ENCODE measurements around the gene ACADS. TPM values are rescaled to one million over a fixed set of nuclear protein-coding genes. Genes with fewer than 3 reads are reported as not detected.

Gene ACADS
- total RNA-seq, 1 donor: 10.5 TPM

DNA sequence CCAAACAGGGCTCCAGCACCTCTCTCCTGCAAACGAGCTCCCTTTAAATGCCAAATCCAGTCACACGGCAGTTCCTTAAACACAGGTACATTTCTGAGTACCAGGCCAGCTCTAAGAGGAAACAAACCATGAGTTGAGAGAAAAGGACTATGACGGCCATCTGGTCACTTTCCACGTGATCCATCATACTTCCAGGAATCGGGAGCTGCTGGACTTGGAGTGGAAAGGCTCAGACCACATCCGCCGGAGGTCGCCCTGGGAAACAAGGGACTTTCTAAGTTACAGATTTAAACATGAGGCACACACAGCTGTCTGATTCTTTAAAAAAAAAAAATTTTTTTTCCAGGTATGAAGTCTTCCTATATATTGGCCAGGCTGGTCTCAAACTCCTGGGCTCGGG lies 39.2 kb downstream of the ACADS start:
- H3K27ac ChIP-seq (ENCODE audit: low read depth, low read length): no peak overlapping the region
- H3K4me2 ChIP-seq (ENCODE audit: insufficient read depth, low read length): no peak overlapping the region
- H3K79me2 ChIP-seq (ENCODE audit: insufficient read depth, low read length): no peaks in the 10 kb centered on the region
- H3K9me3 ChIP-seq (ENCODE audit: low read depth, low read length): no peaks in the 10 kb centered on the region
- H2AFZ ChIP-seq (ENCODE audit: low read length): no peak overlapping the region
- no peak overlapping the region for H3K4me3 ChIP-seq (ENCODE audit: insufficient read depth, low read length)
- no peaks in the 10 kb centered on the region for H3K4me1 ChIP-seq (ENCODE audit: insufficient read depth, low read length)
- DNase-seq (ENCODE audit: insufficient read length, low spot score, missing footprints): peak; percentile 36
- H4K20me1 ChIP-seq (ENCODE audit: insufficient read depth, low read length): no peaks in the 10 kb centered on the region
- H3K36me3 ChIP-seq (ENCODE audit: insufficient read depth, low read length): peaks cover 56% of the 10 kb centered on the region
- H3K27me3 ChIP-seq (ENCODE audit: insufficient read depth, low read length): no peaks in the 10 kb centered on the region
- TF ChIP-seq, protein P1, sequence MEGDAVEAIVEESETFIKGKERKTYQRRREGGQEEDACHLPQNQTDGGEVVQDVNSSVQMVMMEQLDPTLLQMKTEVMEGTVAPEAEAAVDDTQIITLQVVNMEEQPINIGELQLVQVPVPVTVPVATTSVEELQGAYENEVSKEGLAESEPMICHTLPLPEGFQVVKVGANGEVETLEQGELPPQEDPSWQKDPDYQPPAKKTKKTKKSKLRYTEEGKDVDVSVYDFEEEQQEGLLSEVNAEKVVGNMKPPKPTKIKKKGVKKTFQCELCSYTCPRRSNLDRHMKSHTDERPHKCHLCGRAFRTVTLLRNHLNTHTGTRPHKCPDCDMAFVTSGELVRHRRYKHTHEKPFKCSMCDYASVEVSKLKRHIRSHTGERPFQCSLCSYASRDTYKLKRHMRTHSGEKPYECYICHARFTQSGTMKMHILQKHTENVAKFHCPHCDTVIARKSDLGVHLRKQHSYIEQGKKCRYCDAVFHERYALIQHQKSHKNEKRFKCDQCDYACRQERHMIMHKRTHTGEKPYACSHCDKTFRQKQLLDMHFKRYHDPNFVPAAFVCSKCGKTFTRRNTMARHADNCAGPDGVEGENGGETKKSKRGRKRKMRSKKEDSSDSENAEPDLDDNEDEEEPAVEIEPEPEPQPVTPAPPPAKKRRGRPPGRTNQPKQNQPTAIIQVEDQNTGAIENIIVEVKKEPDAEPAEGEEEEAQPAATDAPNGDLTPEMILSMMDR (IDR thresholded peaks at IDR 0.05; ENCODE audit: extremely low read depth, low read depth, low read length): no peak

DNA sequence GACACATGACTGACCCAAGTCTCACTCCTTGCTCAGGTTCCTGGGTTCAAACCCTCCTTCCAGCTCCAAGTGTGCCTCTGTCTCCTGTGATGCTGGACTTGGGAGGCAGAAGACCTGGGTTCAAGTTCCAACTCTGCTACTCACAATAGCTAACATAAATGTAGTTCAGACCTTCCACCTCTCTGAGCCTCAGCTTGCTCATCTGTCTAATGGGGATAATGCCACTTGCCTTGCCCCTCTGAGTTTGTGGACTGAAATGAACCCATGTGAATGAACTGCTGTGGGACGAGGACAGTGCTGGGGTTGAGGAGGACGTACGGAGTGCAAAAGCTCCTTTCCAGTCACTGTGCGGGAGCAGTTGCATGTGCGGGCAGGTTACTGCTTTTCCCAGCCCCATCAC lies 40.9 kb downstream of the ACADS start:
- no peaks in the 10 kb centered on the region for H3K79me2 ChIP-seq (ENCODE audit: insufficient read depth, low read length)
- DNase-seq (ENCODE audit: insufficient read length, low spot score, missing footprints): no peak
- TF ChIP-seq, protein P1 (IDR thresholded peaks at IDR 0.05; ENCODE audit: extremely low read depth, low read depth, low read length): no peak
- H3K4me2 ChIP-seq (ENCODE audit: insufficient read depth, low read length): no peak overlapping the region
- H4K20me1 ChIP-seq (ENCODE audit: insufficient read depth, low read length): no peaks in the 10 kb centered on the region
- no peaks in the 10 kb centered on the region for H3K9me3 ChIP-seq (ENCODE audit: low read depth, low read length)
- H3K4me1 ChIP-seq (ENCODE audit: insufficient read depth, low read length): no peaks in the 10 kb centered on the region
- peaks cover 52% of the 10 kb centered on the region for H3K36me3 ChIP-seq (ENCODE audit: insufficient read depth, low read length)
- no peak overlapping the region for H2AFZ ChIP-seq (ENCODE audit: low read length)
- no peak overlapping the region for H3K27ac ChIP-seq (ENCODE audit: low read depth, low read length)
- H3K27me3 ChIP-seq (ENCODE audit: insufficient read depth, low read length): no peaks in the 10 kb centered on the region
- no peak overlapping the region for H3K4me3 ChIP-seq (ENCODE audit: insufficient read depth, low read length)

DNA sequence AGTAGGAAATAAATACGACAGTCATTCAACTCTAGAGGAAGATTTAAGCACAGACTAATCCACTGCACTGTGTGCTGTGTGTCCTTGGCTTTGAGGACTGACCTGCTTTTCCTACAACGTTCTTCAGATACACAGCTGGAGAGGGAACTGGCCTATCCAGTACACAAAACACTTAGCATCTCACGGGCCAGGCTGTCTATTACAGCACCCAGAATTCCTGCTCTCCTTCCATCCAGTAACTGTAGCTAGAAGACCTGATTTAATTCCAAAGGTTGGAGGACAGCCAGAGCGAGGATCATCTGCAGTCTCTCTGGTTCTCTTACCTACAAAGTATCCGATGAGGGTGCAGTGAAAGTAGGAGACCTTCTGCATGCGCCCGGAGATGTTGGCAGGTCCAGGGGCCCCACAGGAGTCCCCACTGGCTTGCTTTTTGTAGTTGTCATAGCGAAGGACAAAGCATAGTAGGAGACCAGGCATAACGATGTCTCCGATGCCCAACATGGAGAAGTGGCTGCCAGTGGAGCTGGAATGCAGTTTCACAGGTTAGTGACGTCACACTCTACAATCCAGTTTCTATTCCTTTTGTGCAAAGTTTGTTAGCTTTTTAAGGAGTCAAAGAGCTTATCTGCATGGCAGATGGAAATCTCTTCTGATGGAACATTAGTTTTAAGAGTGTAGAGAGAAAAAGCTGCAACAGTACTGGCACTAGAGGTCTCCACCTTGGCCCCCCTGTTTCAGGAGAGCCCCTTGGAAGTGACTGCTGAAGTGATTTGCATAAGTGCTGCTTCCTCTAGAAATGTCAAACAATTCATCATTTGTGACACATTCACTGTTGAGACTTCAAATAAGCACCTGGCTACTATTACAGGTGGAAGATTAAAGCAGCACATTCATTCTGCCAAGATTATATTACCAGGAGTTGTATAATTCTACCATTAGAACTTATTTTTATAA lies 41.7 kb downstream of the ACADS start:
- peak; percentile 29 for DNase-seq (ENCODE audit: insufficient read length, low spot score, missing footprints)
- TF ChIP-seq, protein P1 (IDR thresholded peaks at IDR 0.05; ENCODE audit: extremely low read depth, low read depth, low read length): no peak
- Histone ChIP-seq H3K79me2 (ENCODE audit: insufficient read depth, low read length) (no peaks in the 10 kb centered on the region), H4K20me1 (ENCODE audit: insufficient read depth, low read length) (no peaks in the 10 kb centered on the region), H3K27me3 (ENCODE audit: insufficient read depth, low read length) (no peaks in the 10 kb centered on the region), H3K36me3 (ENCODE audit: insufficient read depth, low read length) (peaks cover 53% of the 10 kb centered on the region), H3K4me1 (ENCODE audit: insufficient read depth, low read length) (no peaks in the 10 kb centered on the region), H3K9me3 (ENCODE audit: low read depth, low read length) (no peaks in the 10 kb centered on the region), H2AFZ (ENCODE audit: low read length) (no peak overlapping the region), H3K27ac (ENCODE audit: low read depth, low read length) (no peak overlapping the region), H3K4me2 (ENCODE audit: insufficient read depth, low read length) (no peak overlapping the region), H3K4me3 (ENCODE audit: insufficient read depth, low read length) (no peak overlapping the region)

DNA sequence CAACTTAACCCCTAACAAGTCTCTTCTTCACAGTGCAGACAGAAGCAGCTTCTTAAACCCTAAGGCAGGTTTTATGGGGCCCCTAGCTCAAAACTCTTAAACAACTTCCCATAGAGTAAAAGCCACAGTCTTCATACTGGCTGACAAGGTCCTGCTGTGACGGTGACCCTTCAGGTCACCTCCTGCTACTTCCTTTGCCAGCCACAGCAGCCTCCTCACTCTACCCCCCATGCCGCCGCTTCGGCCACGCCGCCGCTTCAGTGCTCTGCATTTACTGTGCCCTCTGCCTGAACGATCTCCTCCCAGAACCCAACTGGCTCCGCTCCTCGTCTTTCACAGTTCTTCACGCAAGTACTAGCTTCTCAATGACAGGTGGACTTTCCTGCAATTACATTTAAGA lies 45.5 kb downstream of the ACADS start:
- Histone ChIP-seq H3K79me2 (ENCODE audit: insufficient read depth, low read length) (no peaks in the 10 kb centered on the region), H3K36me3 (ENCODE audit: insufficient read depth, low read length) (peaks cover 30% of the 10 kb centered on the region), H3K4me2 (ENCODE audit: insufficient read depth, low read length) (no peak overlapping the region), H3K4me1 (ENCODE audit: insufficient read depth, low read length) (no peaks in the 10 kb centered on the region), H4K20me1 (ENCODE audit: insufficient read depth, low read length) (peaks cover 4% of the 10 kb centered on the region), H3K27me3 (ENCODE audit: insufficient read depth, low read length) (no peaks in the 10 kb centered on the region), H2AFZ (ENCODE audit: low read length) (no peak overlapping the region), H3K27ac (ENCODE audit: low read depth, low read length) (no peak overlapping the region), H3K9me3 (ENCODE audit: low read depth, low read length) (no peaks in the 10 kb centered on the region), H3K4me3 (ENCODE audit: insufficient read depth, low read length) (no peak overlapping the region)
- TF ChIP-seq, protein P1 (IDR thresholded peaks at IDR 0.05; ENCODE audit: extremely low read depth, low read depth, low read length): no peak
- no peak for DNase-seq (ENCODE audit: insufficient read length, low spot score, missing footprints)
